Stimulated activated CD8-positive, alpha-beta memory T cell treated with anti-CD3 and anti-CD28 coated beads, Interleukin-4, amount 100 ng/mL, for 4 hours (primary cell): ENCODE results near the gene DGKD.

ENCODE experiments used
- DNase-seq, 2 donors: peaks; one replicate each; pipeline ENCODE4 v3.0.0-alpha.2; 2020; ENCODE audit warnings: low read depth in 2 of 2, low spot score in 1 of 2

Gene DGKD

GRCh38 chr2:233441161-233442027, 87.1 kb downstream of the DGKD start:
- no peak for DNase-seq

GRCh38 chr2:233442028-233442310, 87.7 kb downstream of the DGKD start:
- DNase-seq: no peak

DNA sequence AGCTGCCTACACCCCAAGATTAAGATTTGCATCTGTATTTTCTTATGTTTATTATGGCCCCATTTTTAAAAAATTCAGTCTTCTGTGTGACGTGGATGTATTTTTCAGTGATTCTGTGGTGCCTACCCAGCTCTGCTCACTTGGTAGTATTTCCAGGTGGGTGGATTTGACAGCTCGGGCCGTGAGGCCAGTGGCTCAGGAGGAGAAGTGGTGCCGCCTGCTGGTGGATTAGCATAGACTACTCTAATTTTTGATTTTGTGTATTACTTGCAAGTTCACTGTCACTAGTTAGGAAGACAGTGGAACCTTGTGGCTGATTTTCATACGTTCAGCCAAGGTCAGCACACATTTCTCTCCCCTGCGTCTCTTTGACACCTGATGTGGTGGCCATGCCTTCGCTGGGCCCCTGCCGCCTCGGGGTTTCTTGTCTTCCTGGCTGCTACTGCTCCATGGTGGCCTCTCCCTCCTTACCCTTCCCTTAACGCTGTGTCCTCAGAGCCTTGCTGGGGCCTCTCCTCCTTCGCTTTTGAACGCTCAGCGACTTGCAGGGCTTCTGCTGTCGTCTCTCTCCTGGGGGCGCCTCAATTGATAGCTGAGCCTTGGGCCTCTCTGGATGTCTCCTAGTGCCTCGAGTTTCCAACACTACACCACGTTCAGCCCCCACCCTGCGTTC, 89.4 kb downstream of the DGKD start:
- peak; percentile 65 to 70 for DNase-seq

DNA sequence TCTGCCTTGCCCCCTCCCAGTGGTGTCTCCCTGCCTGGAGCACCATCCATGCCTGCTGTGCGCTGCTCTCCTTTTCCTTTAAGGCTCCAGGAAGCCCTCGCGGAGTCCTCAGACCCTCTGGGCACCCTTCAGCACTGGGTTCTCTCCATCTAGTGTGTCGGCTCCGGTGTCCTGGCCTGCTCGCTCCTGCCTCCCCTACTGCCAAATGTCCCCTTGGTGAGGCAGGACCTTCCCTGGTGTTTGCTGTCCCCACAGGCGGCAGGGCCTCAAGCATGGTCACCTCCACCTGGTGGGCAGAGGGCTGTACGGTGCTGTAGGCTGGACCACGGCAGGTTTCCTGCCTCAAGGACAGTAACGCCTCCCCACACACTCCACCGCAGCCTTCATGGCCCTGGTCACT, 90.2 kb downstream of the DGKD start:
- no peak for DNase-seq

GRCh38 chr2:233445152-233445830, 91.0 kb downstream of the DGKD start:
- no peak for DNase-seq

- DNase-seq: no peak
Observed at GRCh38 chr2:233446121-233446520, 91.8 kb downstream of the DGKD start.

- no peak for DNase-seq
Observed at GRCh38 chr2:233446606-233447305, 92.5 kb downstream of the DGKD start.

- DNase-seq: no peak
Observed at GRCh38 chr2:233447506-233448219, 93.4 kb downstream of the DGKD start.

- DNase-seq: no peak
Observed at GRCh38 chr2:233448220-233448559, 93.9 kb downstream of the DGKD start.

GRCh38 chr2:233448575-233448974, 94.3 kb downstream of the DGKD start:
- no peak for DNase-seq

DNA sequence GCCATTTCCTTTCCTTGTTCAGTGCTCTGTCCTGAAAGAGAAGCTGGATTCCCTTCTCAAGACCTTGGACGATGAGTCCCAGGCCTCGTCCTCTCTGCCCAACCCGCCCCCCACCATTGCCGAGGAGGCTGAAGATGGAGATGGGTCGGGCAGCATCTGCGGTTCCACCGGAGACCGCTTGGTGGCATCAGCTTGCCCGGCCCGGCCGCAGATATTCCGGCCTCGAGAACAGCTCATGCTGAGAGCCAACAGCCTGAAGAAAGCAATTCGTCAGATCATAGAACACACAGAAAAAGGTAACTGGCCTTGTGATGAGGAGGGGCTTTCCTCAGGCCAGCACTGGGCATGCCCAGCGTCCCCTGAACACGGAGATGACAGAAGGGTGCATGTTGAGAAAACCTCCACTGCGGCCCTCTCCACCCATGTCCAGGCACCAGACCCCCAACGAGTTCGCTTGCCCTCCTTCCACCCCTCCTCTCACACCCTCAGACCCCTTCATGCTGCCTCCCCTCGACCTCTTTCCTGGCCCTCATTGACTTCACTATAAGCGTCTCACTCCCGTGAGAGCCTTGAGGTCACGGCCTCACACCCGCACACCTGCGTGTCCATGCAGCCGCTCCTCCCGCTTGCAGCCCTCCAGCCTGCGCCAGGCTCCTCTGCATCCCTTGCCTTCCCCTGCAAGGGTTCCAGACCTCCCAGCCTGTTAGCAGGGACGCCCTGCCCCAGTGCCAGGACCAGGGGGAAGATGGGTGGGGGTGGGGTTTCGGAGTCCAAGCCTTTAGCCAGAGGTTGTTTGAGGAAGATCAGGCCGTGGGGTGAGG, 95.0 kb downstream of the DGKD start:
- DNase-seq: no peak

- DNase-seq: no peak
Observed at GRCh38 chr2:233449921-233450863, 95.9 kb downstream of the DGKD start.

- no peak for DNase-seq
Observed at GRCh38 chr2:233450864-233451575, 96.7 kb downstream of the DGKD start.

- no peak for DNase-seq
Observed at GRCh38 chr2:233451950-233452349, 97.7 kb downstream of the DGKD start.

DNA sequence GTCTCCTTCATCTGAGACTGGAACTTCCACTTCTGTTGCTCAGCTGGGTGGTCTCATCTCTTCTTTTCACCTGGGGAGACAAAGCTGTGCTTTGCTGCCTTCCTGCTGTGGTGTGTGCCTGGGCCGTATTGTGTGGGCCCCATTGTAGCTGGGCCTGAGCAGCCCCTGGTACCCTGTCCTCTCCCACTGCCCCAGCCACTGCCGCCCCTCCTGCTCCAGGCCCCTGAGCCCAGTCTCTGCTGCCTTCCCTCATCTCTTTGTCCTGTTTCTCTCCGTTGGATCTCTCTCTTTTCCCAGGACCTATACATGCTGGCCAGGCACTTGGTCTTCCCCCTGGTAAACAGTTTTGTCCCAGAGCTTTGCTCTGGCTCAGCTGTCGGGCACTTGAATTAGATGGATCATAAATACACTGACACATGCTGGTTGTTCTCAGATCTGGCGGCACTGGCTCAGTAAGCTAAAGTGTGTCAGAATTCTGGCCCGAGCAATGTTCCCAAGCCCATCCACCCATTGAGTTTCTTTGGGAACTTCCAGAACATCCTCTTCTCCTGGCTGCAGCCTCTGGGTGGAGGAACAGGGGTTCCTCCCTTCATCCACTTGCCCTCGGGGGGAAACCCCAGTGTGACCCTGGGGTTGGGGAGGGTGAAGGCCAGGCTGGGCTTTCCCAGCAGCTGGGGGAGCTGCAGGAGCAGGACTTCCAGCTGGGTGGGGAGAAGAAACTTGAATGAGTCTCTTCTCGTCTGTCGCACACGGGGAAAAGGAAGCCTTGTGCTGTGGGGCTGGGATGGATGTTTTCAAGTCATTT, 99.0 kb downstream of the DGKD start:
- DNase-seq: no peak

GRCh38 chr2:233453916-233454315, 99.6 kb downstream of the DGKD start:
- no peak for DNase-seq

DNA sequence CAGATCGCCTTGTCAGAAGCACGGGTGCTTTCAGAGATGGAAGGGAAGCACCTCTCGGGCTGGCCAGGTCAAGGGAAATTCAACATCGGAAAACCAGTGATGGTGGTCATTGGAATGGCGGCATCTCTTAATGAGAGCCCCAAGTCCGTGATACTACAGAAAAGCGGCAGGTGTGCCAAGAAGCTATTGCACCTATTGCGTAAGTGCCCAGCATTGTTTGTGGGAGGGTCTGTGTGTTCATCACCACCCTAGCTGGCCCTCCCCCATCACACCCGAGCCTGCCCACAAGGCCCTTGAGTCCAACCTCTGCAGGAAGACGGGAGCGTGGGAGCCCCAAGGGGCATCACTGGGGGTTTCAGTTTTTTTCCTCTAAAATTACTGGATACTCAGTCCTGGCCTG, 100.7 kb downstream of the DGKD start:
- DNase-seq: no peak

- DNase-seq: no peak
Observed at GRCh38 chr2:233455491-233455890, 101.2 kb downstream of the DGKD start.
